ENCODE data around the gene KSR2.

DNA sequence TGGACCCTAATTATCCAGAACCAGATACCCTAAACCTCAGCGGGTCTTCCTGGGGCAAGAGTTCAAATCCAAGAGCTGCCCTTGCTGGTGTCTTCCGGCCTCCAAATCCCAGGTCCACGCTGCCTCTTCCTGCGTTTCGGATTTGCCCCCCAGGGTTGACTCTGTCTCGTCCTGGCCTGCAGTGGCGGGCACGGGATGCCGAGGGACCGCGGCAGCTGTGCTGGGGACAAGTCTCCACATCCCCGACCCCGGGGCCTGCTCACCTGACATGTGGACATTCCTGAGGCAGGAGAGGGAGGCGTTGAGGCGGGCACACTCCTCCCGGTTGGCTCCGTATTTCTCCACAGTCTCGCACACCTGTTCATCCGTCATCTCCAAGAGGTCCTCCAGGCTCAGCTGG is 113.6 kb downstream of the KSR2 start:
- TF ChIP-seq CTCF (IDR thresholded peaks at IDR 0.05 in 4 of 5, conservative IDR thresholded peaks at IDR 0.05 in 1 of 5) (no peak), POLR2A (IDR thresholded peaks at IDR 0.05) (no peak)

Measured in gastrocnemius medialis (tissue), 4 donors.